Activated B cell treated with CpG ODN at 0.5 μM for 24 hours (primary cell): ENCODE measurements around the gene RAPGEF4. TPM values are rescaled to one million over a fixed set of nuclear protein-coding genes. Genes with fewer than 3 reads are reported as not detected.

Source experiments
- ATAC-seq: fragments of 200-7000 bp; cut with Tn5 transposase; one replicate; pipeline ENCODE4 v1.10.0; 2021; ENCODE audit warnings: low read depth, mild to moderate bottlenecking, moderate library complexity
- CTCF ChIA-PET: fragments of 350-600 bp; sonication (Branson Sonifier 250); formaldehyde crosslinking; loops from one replicate; lab custom pipeline; 2021; ENCODE audit warnings: antibody characterized with exemption; lab: Charles Lee
- POLR2A ChIA-PET: fragments of 350-600 bp; sonication (Branson Sonifier 250); formaldehyde crosslinking; loops from one replicate; lab custom pipeline; 2021; ENCODE audit warnings: antibody characterized with exemption; lab: Charles Lee
- DNase-seq: peaks from one replicate; pipeline ENCODE4 v3.0.0; 2022
- H3K27ac Mint-ChIP-seq: one replicate; pipeline ENCODE4 v1.8.0; 2020; ENCODE audit warnings: mixed read lengths
- H3K27me3 Mint-ChIP-seq: one replicate; pipeline ENCODE4 v1.8.0; 2021; ENCODE audit warnings: mixed read lengths
- H3K36me3 Mint-ChIP-seq: one replicate; pipeline ENCODE4 v1.8.0; 2021; ENCODE audit warnings: low read depth, mixed read lengths
- H3K4me1 Mint-ChIP-seq: one replicate; pipeline ENCODE4 v1.8.0; 2021; ENCODE audit warnings: mixed read lengths
- H3K4me3 Mint-ChIP-seq: one replicate; pipeline ENCODE4 v1.8.0; 2020; ENCODE audit warnings: mild to moderate bottlenecking, mixed read lengths
- H3K9me3 Mint-ChIP-seq: one replicate; pipeline ENCODE4 v1.8.0; 2020; ENCODE audit warnings: mixed read lengths
- intact Hi-C: fragments of 100-400 bp; cut with micrococcal nuclease; formaldehyde crosslinking; loops from one replicate; pipeline ENCODE4 v1.15.1; 2024
- total RNA-seq: library from RNA; stranded (reverse); gene quantifications from 2 replicates; pipeline ENCODE4 v1.2.3, GENCODE V29; 2022
- TF ChIP-seq, protein P1 (sequence below): fragments of 200-600 bp; IDR thresholded peaks from one replicate; pipeline ENCODE4 v1.8.0; 2022; ENCODE audit warnings: antibody characterized with exemption, mild to moderate bottlenecking

RAPGEF4 gene
- total RNA-seq, 1 donor from 2014 or later = not detected

- ChIA-PET CTCF (no interaction called here), POLR2A (no interaction called here)
- H3K27ac Mint-ChIP-seq = no peak overlapping the region
- no peak for ATAC-seq
- H3K27me3 Mint-ChIP-seq = peaks cover 12% of the 10 kb centered on the region
- intact Hi-C loops = no loop called here
- no peaks in the 10 kb centered on the region for H3K4me1 Mint-ChIP-seq
- no peaks in the 10 kb centered on the region for H3K36me3 Mint-ChIP-seq
- H3K4me3 Mint-ChIP-seq = no peak overlapping the region
- TF ChIP-seq, protein P1, sequence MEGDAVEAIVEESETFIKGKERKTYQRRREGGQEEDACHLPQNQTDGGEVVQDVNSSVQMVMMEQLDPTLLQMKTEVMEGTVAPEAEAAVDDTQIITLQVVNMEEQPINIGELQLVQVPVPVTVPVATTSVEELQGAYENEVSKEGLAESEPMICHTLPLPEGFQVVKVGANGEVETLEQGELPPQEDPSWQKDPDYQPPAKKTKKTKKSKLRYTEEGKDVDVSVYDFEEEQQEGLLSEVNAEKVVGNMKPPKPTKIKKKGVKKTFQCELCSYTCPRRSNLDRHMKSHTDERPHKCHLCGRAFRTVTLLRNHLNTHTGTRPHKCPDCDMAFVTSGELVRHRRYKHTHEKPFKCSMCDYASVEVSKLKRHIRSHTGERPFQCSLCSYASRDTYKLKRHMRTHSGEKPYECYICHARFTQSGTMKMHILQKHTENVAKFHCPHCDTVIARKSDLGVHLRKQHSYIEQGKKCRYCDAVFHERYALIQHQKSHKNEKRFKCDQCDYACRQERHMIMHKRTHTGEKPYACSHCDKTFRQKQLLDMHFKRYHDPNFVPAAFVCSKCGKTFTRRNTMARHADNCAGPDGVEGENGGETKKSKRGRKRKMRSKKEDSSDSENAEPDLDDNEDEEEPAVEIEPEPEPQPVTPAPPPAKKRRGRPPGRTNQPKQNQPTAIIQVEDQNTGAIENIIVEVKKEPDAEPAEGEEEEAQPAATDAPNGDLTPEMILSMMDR = no peak
- no peak for DNase-seq
- H3K9me3 Mint-ChIP-seq = no peaks in the 10 kb centered on the region
These were observed 219.9 kb downstream of the RAPGEF4 start for GRCh38 chr2:172955587-172955986.

GRCh38 chr2:172957734-172958133 lies 222.1 kb downstream of the RAPGEF4 start:
- Mint-ChIP-seq H3K9me3 (no peaks in the 10 kb centered on the region), H3K4me1 (no peaks in the 10 kb centered on the region), H3K27me3 (peaks cover 15% of the 10 kb centered on the region), H3K27ac (no peak overlapping the region), H3K4me3 (no peak overlapping the region), H3K36me3 (no peaks in the 10 kb centered on the region)
- intact Hi-C loops = no loop called here
- DNase-seq (no peak), ATAC-seq (no peak)
- POLR2A ChIA-PET = no interaction called here
- CTCF ChIA-PET = no interaction called here
- TF ChIP-seq, protein P1 = no peak

- Mint-ChIP-seq H3K9me3 (no peaks in the 10 kb centered on the region), H3K27me3 (peaks cover 9% of the 10 kb centered on the region), H3K4me1 (no peaks in the 10 kb centered on the region), H3K4me3 (no peak overlapping the region), H3K36me3 (no peaks in the 10 kb centered on the region), H3K27ac (no peak overlapping the region)
- CTCF ChIA-PET = no interaction called here
- ATAC-seq = no peak
- no peak for DNase-seq
- intact Hi-C loops = no loop called here
- POLR2A ChIA-PET = no interaction called here
- TF ChIP-seq, protein P1 = no peak
These were observed 226.4 kb downstream of the RAPGEF4 start for GRCh38 chr2:172962082-172962481.

GRCh38 chr2:172962824-172963223 lies 227.2 kb downstream of the RAPGEF4 start:
- TF ChIP-seq, protein P1 = no peak
- POLR2A ChIA-PET = no interaction called here
- Mint-ChIP-seq H3K4me1 (no peaks in the 10 kb centered on the region), H3K9me3 (no peaks in the 10 kb centered on the region), H3K27me3 (peaks cover 9% of the 10 kb centered on the region), H3K27ac (no peak overlapping the region), H3K36me3 (no peaks in the 10 kb centered on the region), H3K4me3 (no peak overlapping the region)
- DNase-seq = no peak
- CTCF ChIA-PET = no interaction called here
- intact Hi-C loops = no loop called here
- no peak for ATAC-seq

GRCh38 chr2:172964511-172965139 lies 229.0 kb downstream of the RAPGEF4 start:
- H3K9me3 Mint-ChIP-seq = no peaks in the 10 kb centered on the region
- ChIA-PET POLR2A (no interaction called here), CTCF (no interaction called here)
- no peaks in the 10 kb centered on the region for H3K36me3 Mint-ChIP-seq
- intact Hi-C loops = no loop called here
- ATAC-seq (no peak), DNase-seq (no peak)
- H3K4me1 Mint-ChIP-seq = no peaks in the 10 kb centered on the region
- peaks cover 7% of the 10 kb centered on the region for H3K27me3 Mint-ChIP-seq
- no peak overlapping the region for H3K4me3 Mint-ChIP-seq
- TF ChIP-seq, protein P1 = no peak
- H3K27ac Mint-ChIP-seq = no peak overlapping the region
